HepG2 (cell line): ENCODE data around the gene RIPK3. TPM values are rescaled to one million over a fixed set of nuclear protein-coding genes. Genes with fewer than 3 reads are reported as not detected.

Experiments used
- ATAC-seq: fragments of 200-7000 bp; cut with Tn5 transposase; 3 replicates; pipeline ENCODE4 v1.9.1; 2020; ENCODE audit warnings: mild to moderate bottlenecking, moderate library complexity
- BruUV-seq: library from RNA; stranded (reverse); fragments of 400-500 nt; replicated peaks from 2 replicates; lab custom pipeline; 2021; lab: Mats Ljungman, UMichigan
- CTCF ChIA-PET: fragments of 300-600 bp; formaldehyde crosslinking; extraction: SDS; loops from one replicate; lab custom pipeline; 2021; ENCODE audit warnings: low total read pairs, inconsistent platforms, low intra/inter-chr PET ratio; lab: Yijun Ruan, JAX
- POLR2A ChIA-PET: fragments of 350-600 bp; sonication (Branson Sonifier 250); formaldehyde crosslinking; loops from one replicate; lab custom pipeline; 2020; ENCODE audit warnings: antibody characterized with exemption, inconsistent platforms; lab: Yijun Ruan, JAX
- DNase-seq: peaks from one replicate; pipeline ENCODE4 v3.0.0-alpha.2; 2015; ENCODE audit warnings: low spot score
- FAIRE-seq: peaks from 3 replicates; lab custom pipeline; 2011; peaks lifted over from hg19 to GRCh38; lab: Jason Lieb, UNC
- H2AFZ ChIP-seq: one replicate; pipeline ENCODE4 v1.6.1; 2011; ENCODE audit warnings: low read length, inconsistent platforms
- H3K27ac ChIP-seq: fragments of 300-600 bp; 3 replicates; pipeline ENCODE4 v1.8.0; 2011; ENCODE audit warnings: mixed run types, mild to moderate bottlenecking, mixed read lengths, low read length, inconsistent platforms; ENCODE audit not compliant: insufficient read depth; ENCODE audit errors: extremely low read length
- H3K27me3 ChIP-seq, 2 experiments: fragments of 200-600 bp in 1 of 2; 2 replicates in 1 of 2; 3 replicates in 1 of 2; pipeline versions ENCODE4 v1.6.0 to v1.8.0; 2011; ENCODE audit warnings: low read length in 2 of 2, mild to moderate bottlenecking in 2 of 2, moderate library complexity in 2 of 2, inconsistent platforms in 1 of 2; ENCODE audit not compliant: insufficient read depth in 2 of 2, control insufficient read depth in 1 of 2
- H3K36me3 ChIP-seq, 2 experiments: fragments of 200-600 bp in 1 of 2; replicated peaks in 1 of 2; 2 replicates in 1 of 2; 3 replicates in 1 of 2; pipeline versions ENCODE4 v1.5.1 to v1.8.0; 2011; ENCODE audit warnings: low read length in 2 of 2, inconsistent platforms in 1 of 2; ENCODE audit not compliant: insufficient read depth in 2 of 2, control insufficient read depth in 1 of 2
- H3K4me1 ChIP-seq: 2 replicates; pipeline ENCODE4 v1.5.1; 2012; ENCODE audit warnings: low read length, inconsistent platforms; ENCODE audit not compliant: insufficient read depth
- H3K4me2 ChIP-seq: 2 replicates; pipeline ENCODE4 v1.6.0; 2011; ENCODE audit warnings: low read depth, low read length, inconsistent platforms
- H3K4me3 ChIP-seq, 3 experiments: fragments of 200-600 bp in 1 of 3; sonication (generic), shearing (Covaris generic) in 1 of 3; replicated peaks in 1 of 3; 2 replicates each; pipeline ENCODE4 v1.5.1; 2011 to 2016; ENCODE audit warnings: low read length in 3 of 3, inconsistent platforms in 2 of 3, low read depth in 2 of 3, mild to moderate bottlenecking in 2 of 3, control low read depth in 1 of 3, mixed read lengths in 1 of 3; ENCODE audit not compliant: insufficient read depth in 1 of 3
- H3K79me2 ChIP-seq: one replicate; pipeline ENCODE4 v1.6.1; 2011; ENCODE audit warnings: low read length, inconsistent platforms; ENCODE audit not compliant: insufficient read depth
- H3K9ac ChIP-seq: 2 replicates; pipeline ENCODE4 v1.6.0; 2011; ENCODE audit warnings: mild to moderate bottlenecking, low read depth, low read length, inconsistent platforms; ENCODE audit not compliant: insufficient read depth
- H3K9me3 ChIP-seq: 2 replicates; pipeline ENCODE4 v1.5.1; 2012; ENCODE audit warnings: mild to moderate bottlenecking, low read length
- H4K20me1 ChIP-seq: 2 replicates; pipeline ENCODE4 v1.6.0; 2011; ENCODE audit warnings: inconsistent platforms, mild to moderate bottlenecking, low read length, moderate library complexity; ENCODE audit not compliant: insufficient read depth
- BRCA1 ChIP-seq: sonication (generic); formaldehyde crosslinking; IDR thresholded peaks from 2 replicates; pipeline ENCODE4 v1.4.0; 2020; ENCODE audit warnings: missing genetic modification reagents
- FIP1L1 ChIP-seq: fragments of 200-400 bp; formaldehyde crosslinking; IDR thresholded peaks from 2 replicates; pipeline ENCODE4 v1.6.1; 2018; ENCODE audit warnings: low read depth, mild to moderate bottlenecking, low read length, moderate library complexity, borderline replicate concordance; ENCODE audit not compliant: insufficient read depth
- KLF11 ChIP-seq: IDR thresholded peaks from 2 replicates; pipeline ENCODE4 v1.6.1; 2016; ENCODE audit warnings: missing compliant biosample characterization
- MAF1 ChIP-seq: sonication (generic); formaldehyde crosslinking; IDR thresholded peaks from 2 replicates; pipeline ENCODE4 v1.5.0; 2020; ENCODE audit warnings: missing genetic modification reagents, borderline replicate concordance
- MED13 ChIP-seq: sonication (generic); formaldehyde crosslinking; IDR thresholded peaks from 2 replicates; pipeline ENCODE4 v1.5.0; 2020; ENCODE audit warnings: missing genetic modification reagents
- NKX3-1 ChIP-seq: sonication (generic); formaldehyde crosslinking; IDR thresholded peaks from 2 replicates; pipeline ENCODE4 v1.5.0; 2020; ENCODE audit warnings: missing genetic modification reagents
- SOX5 ChIP-seq: IDR thresholded peaks from 2 replicates; pipeline ENCODE4 v1.6.1; 2016; ENCODE audit warnings: borderline replicate concordance
- YY1 ChIP-seq: IDR thresholded peaks from 2 replicates; pipeline ENCODE4 v1.6.1; 2011; ENCODE audit warnings: low read length, low read depth, moderate library complexity, mild to moderate bottlenecking; ENCODE audit not compliant: insufficient read depth, insufficient replicate concordance
- ZIK1 ChIP-seq: sonication (generic); formaldehyde crosslinking; IDR thresholded peaks from 2 replicates; pipeline ENCODE4 v1.5.0; 2020; ENCODE audit warnings: mild to moderate bottlenecking, low read depth, missing genetic modification reagents, borderline replicate concordance
- ZNF615 ChIP-seq: sonication (generic); formaldehyde crosslinking; IDR thresholded peaks from 2 replicates; pipeline ENCODE4 v1.5.0; 2020; ENCODE audit warnings: mild to moderate bottlenecking, missing genetic modification reagents, borderline replicate concordance
- ZNF672 ChIP-seq: sonication (generic); formaldehyde crosslinking; IDR thresholded peaks from 2 replicates; pipeline ENCODE4 v1.8.1; 2022; ENCODE audit warnings: missing genetic modification reagents
- ZNF790 ChIP-seq: sonication (generic); formaldehyde crosslinking; IDR thresholded peaks from 2 replicates; pipeline ENCODE4 v1.8.0; 2022; ENCODE audit warnings: missing genetic modification reagents, mild to moderate bottlenecking, borderline replicate concordance
- WGBS: methylation state at CpG from one replicate; pipeline ENCODE4 v1.1.6; 2017; ENCODE audit warnings: low lambda C conversion rate; 5-methylcytosine and 5-hydroxymethylcytosine counted together
- in situ Hi-C: cut with HindIII; loops from 2 replicates; pipeline ENCODE4 v1.10.0; 2017; ENCODE audit warnings: low pct_unique_long_range_greater_than_20kb; ENCODE audit not compliant: extremely low pct_ligation_motif_present
- intact Hi-C: fragments of 100-400 bp; cut with micrococcal nuclease; formaldehyde crosslinking; loops from one replicate; pipeline ENCODE4 v1.10.0; 2022; ENCODE audit not compliant: unreplicated experiment
- polyA plus RNA-seq, 8 experiments: library from polyadenylated mRNA; depleted of rRNA in 3 of 8; stranded (reverse) in 7 of 8; unstranded in 1 of 8; fragments of >200 nt; fragmentation: Illumina TruSeq in 4 of 8; extraction: Trizol in 4 of 8; gene quantifications; 2 replicates each; pipeline versions ENCODE4 v1.2.1 to v1.2.3, GENCODE V29; 2011 to 2016; ENCODE audit warnings: low read depth in 4 of 8, missing spikeins in 1 of 8, mixed read lengths in 1 of 8; ENCODE audit not compliant: insufficient read depth in 1 of 8
- total RNA-seq, 5 experiments: library from RNA; depleted of rRNA; stranded (reverse); fragments of >200 nt; fragmentation: Illumina TruSeq; extraction: Trizol; gene quantifications; 2 replicates each; pipeline ENCODE4 v1.2.3, GENCODE V29; 2016; ENCODE audit warnings: low read depth in 1 of 5
- TF ChIP-seq, protein P1 (sequence below): sonication (generic); formaldehyde crosslinking; IDR thresholded peaks from 2 replicates; pipeline ENCODE4 v1.5.0; 2020; ENCODE audit warnings: missing genetic modification reagents

RIPK3 gene
- total and polyA plus RNA-seq, 2 of the 13 experiments (the other 11 are each of a cell fraction or from before 2014, with no cell fraction given) = not detected

DNA sequence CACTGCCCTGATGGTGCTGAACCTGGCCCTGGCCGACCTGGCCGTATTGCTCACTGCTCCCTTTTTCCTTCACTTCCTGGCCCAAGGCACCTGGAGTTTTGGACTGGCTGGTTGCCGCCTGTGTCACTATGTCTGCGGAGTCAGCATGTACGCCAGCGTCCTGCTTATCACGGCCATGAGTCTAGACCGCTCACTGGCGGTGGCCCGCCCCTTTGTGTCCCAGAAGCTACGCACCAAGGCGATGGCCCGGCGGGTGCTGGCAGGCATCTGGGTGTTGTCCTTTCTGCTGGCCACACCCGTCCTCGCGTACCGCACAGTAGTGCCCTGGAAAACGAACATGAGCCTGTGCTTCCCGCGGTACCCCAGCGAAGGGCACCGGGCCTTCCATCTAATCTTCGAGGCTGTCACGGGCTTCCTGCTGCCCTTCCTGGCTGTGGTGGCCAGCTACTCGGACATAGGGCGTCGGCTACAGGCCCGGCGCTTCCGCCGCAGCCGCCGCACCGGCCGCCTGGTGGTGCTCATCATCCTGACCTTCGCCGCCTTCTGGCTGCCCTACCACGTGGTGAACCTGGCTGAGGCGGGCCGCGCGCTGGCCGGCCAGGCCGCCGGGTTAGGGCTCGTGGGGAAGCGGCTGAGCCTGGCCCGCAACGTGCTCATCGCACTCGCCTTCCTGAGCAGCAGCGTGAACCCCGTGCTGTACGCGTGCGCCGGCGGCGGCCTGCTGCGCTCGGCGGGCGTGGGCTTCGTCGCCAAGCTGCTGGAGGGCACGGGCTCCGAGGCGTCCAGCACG is 23.8 kb downstream of the RIPK3 start:
- Histone ChIP-seq H3K4me1 (peaks cover 37% of the 10 kb centered on the region), H3K4me3 (peak overlapping the region; percentile 29 to 73 (median 40)), H3K79me2 (no peaks in the 10 kb centered on the region), H3K9me3 (no peaks in the 10 kb centered on the region), H3K27me3 (peaks cover 6 to 39% of the 10 kb centered on the region in 2 experiments; a peak in 4 of 5 replicates), H3K4me2 (peak overlapping the region; percentile 89), H3K27ac (peak overlapping the region; percentile 18), H4K20me1 (no peaks in the 10 kb centered on the region), H3K9ac (peak overlapping the region; percentile 35), H3K36me3 (no peaks in the 10 kb centered on the region), H2AFZ (no peak overlapping the region)
- in situ Hi-C loops (no loop called here), intact Hi-C loops (no loop called here)
- CTCF ChIA-PET = interaction anchor here (1.2 to 2.4 kb wide), 3 partner anchors 8 to 121 kb away, joined by 3 to 7 read pairs (median 4); partner anchors contain the start of gene CIDEB
- peak; percentile 81 for ATAC-seq
- WGBS = 46% methylated on average over 70 of the region's 70 CpGs
- POLR2A ChIA-PET = interaction anchor here (0.5 to 3.5 kb wide), 19 partner anchors 9 to 1066 kb away, joined by 3 to 57 read pairs (median 6); partner anchors contain the start of genes CBLN3, CHMP4A, CIDEB and DCAF11
- no peak for FAIRE-seq
- TSS peak; percentile 55 for BruUV-seq
- peak; percentile 65 for DNase-seq
- TF ChIP-seq YY1 (peak; percentile 46), MED13 (peak; percentile 88; the same call in 1 of the 2 replicates), FIP1L1 (no peak), MAF1 (peak; percentile 95; the same call in 1 of the 2 replicates), NKX3-1 (peak; percentile 99), ZNF790 (peak; percentile 98; the same call in 1 of the 2 replicates), ZNF615 (CRISPR knock-in tag) (no peak), ZNF672 (CRISPR knock-in tag) (no peak), SOX5 (CRISPR knock-in tag) (peak; percentile 82), ZIK1 (peak; percentile 99; the same call in 1 of the 2 replicates), BRCA1 (CRISPR knock-in tag) (peak; percentile 99), KLF11 (CRISPR knock-in tag) (peak; percentile 88; the same call in 1 of the 2 replicates)
- TF ChIP-seq, protein P1, sequence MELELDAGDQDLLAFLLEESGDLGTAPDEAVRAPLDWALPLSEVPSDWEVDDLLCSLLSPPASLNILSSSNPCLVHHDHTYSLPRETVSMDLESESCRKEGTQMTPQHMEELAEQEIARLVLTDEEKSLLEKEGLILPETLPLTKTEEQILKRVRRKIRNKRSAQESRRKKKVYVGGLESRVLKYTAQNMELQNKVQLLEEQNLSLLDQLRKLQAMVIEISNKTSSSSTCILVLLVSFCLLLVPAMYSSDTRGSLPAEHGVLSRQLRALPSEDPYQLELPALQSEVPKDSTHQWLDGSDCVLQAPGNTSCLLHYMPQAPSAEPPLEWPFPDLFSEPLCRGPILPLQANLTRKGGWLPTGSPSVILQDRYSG (CRISPR knock-in tag) = peak; percentile 99
